Endodermal cell (in vitro differentiated cells): Measurements from ENCODE around the gene DNAJC5G. TPM values are rescaled to one million over a fixed set of nuclear protein-coding genes. Genes with fewer than 3 reads are reported as not detected.

Source experiments
- DNase-seq: peaks from one replicate; pipeline ENCODE4 v3.0.0-alpha.2; 2017
- H3K27ac ChIP-seq: 2 replicates; pipeline ENCODE4 v1.5.1; 2013; ENCODE audit warnings: mild to moderate bottlenecking, low read depth, low read length, moderate library complexity
- H3K27me3 ChIP-seq: 2 replicates; pipeline ENCODE4 v1.6.1; 2013; ENCODE audit warnings: mild to moderate bottlenecking, low read length, moderate library complexity; ENCODE audit not compliant: insufficient read depth, control insufficient read depth, poor library complexity, severe bottlenecking
- H3K36me3 ChIP-seq: 2 replicates; pipeline ENCODE4 v1.7.0; 2013; ENCODE audit warnings: mild to moderate bottlenecking, low read length, moderate library complexity; ENCODE audit not compliant: control insufficient read depth, insufficient read depth
- H3K4me1 ChIP-seq: one replicate; pipeline ENCODE4 v1.7.0; 2013; ENCODE audit warnings: low read length; ENCODE audit not compliant: control insufficient read depth, insufficient read depth
- H3K4me3 ChIP-seq: 2 replicates; pipeline ENCODE4 v1.5.1; 2013; ENCODE audit warnings: mild to moderate bottlenecking, low read length, moderate library complexity
- H3K9ac ChIP-seq: 2 replicates; pipeline ENCODE4 v1.6.1; 2013; ENCODE audit warnings: mild to moderate bottlenecking, low read length, moderate library complexity; ENCODE audit not compliant: poor library complexity, severe bottlenecking; ENCODE audit errors: extremely low read depth
- H3K9me3 ChIP-seq: 2 replicates; pipeline ENCODE4 v1.6.1; 2013; ENCODE audit warnings: mild to moderate bottlenecking, low read length, moderate library complexity; ENCODE audit not compliant: control insufficient read depth
- H3K27ac Mint-ChIP-seq: 2 replicates; pipeline ENCODE4 v1.8.0; 2020; ENCODE audit warnings: mixed read lengths
- H3K27me3 Mint-ChIP-seq: 2 replicates; pipeline ENCODE4 v1.8.0; 2021; ENCODE audit warnings: mild to moderate bottlenecking, mixed read lengths; ENCODE audit not compliant: insufficient read depth
- H3K36me3 Mint-ChIP-seq: 2 replicates; pipeline ENCODE4 v1.8.0; 2020; ENCODE audit warnings: low read depth, mixed read lengths
- H3K4me1 Mint-ChIP-seq: 2 replicates; pipeline ENCODE4 v1.8.0; 2020; ENCODE audit warnings: mixed read lengths
- H3K4me3 Mint-ChIP-seq: 2 replicates; pipeline ENCODE4 v1.8.0; 2020; ENCODE audit warnings: mild to moderate bottlenecking, moderate library complexity, mixed read lengths
- H3K9me3 Mint-ChIP-seq: 2 replicates; pipeline ENCODE4 v1.8.0; 2020; ENCODE audit warnings: mild to moderate bottlenecking, mixed read lengths
- CTCF ChIP-seq: fragments of 200-600 bp; sonication (generic); conservative IDR thresholded peaks from 2 replicates; pipeline ENCODE4 v1.5.0; 2021; ENCODE audit warnings: antibody characterized with exemption, mild to moderate bottlenecking
- WGBS, 2 experiments: methylation state at CpG; one replicate each; pipeline versions ENCODE4 v1.1.5 to v1.1.7; 2013; ENCODE audit warnings: missing lambda C conversion rate in 2 of 2, mixed read lengths in 1 of 2; ENCODE audit not compliant: insufficient coverage in 1 of 2, insufficient read length in 1 of 2; 5-methylcytosine and 5-hydroxymethylcytosine counted together
- total RNA-seq, 2 donors: library from RNA; stranded (reverse); fragmentation: NEBNext Ultra II Directional in 1 of 2; extraction: Animal tissue kit (Norgen Biotek cat#: 25700) in 1 of 2; gene quantifications; 2 replicates in 1 of 2; 3 replicates in 1 of 2; pipeline ENCODE4 v1.2.1, GENCODE V29; 2021

Gene DNAJC5G
- total RNA-seq, 2 donors from 2014 or later, result 0.49 TPM; not detected in 1

- Histone ChIP-seq H3K4me1 (peaks cover 7% of the 10 kb centered on the region), H3K27ac (no peak overlapping the region), H3K9me3 (no peaks in the 10 kb centered on the region), H3K36me3 (no peaks in the 10 kb centered on the region), H3K4me3 (no peak overlapping the region), H3K9ac (no peak overlapping the region), H3K27me3 (no peaks in the 10 kb centered on the region)
- no peak for TF ChIP-seq CTCF
- Mint-ChIP-seq H3K27me3 (no peaks in the 10 kb centered on the region), H3K9me3 (no peaks in the 10 kb centered on the region), H3K4me1 (peaks cover 18% of the 10 kb centered on the region), H3K4me3 (no peak overlapping the region), H3K36me3 (no peaks in the 10 kb centered on the region), H3K27ac (no peak overlapping the region)
- no peak for DNase-seq
- 98% methylated on average over 3 of the region's 3 CpGs; no CpG with 5 or more reads in 1 of the 2 experiments for WGBS, 2 experiments
Observed at GRCh38 chr2:27288610-27289009, 13.4 kb downstream of the DNAJC5G start.

- Histone ChIP-seq H3K4me3 (no peak overlapping the region), H3K9ac (no peak overlapping the region), H3K36me3 (no peaks in the 10 kb centered on the region), H3K9me3 (no peaks in the 10 kb centered on the region), H3K4me1 (peaks cover 7% of the 10 kb centered on the region), H3K27me3 (no peaks in the 10 kb centered on the region), H3K27ac (no peak overlapping the region)
- peaks cover 18% of the 10 kb centered on the region for H3K4me1 Mint-ChIP-seq
- no peak for TF ChIP-seq CTCF
- no peaks in the 10 kb centered on the region for H3K27me3 Mint-ChIP-seq
- H3K9me3 Mint-ChIP-seq, result no peaks in the 10 kb centered on the region
- DNase-seq, result no peak
- H3K27ac Mint-ChIP-seq, result no peak overlapping the region
- H3K4me3 Mint-ChIP-seq, result no peak overlapping the region
- no peaks in the 10 kb centered on the region for H3K36me3 Mint-ChIP-seq
- WGBS, 2 experiments, result 96 to 100% methylated on average over 4 to 5 of the region's 5 CpGs
Observed at GRCh38 chr2:27290549-27290948, 15.3 kb downstream of the DNAJC5G start.

DNA sequence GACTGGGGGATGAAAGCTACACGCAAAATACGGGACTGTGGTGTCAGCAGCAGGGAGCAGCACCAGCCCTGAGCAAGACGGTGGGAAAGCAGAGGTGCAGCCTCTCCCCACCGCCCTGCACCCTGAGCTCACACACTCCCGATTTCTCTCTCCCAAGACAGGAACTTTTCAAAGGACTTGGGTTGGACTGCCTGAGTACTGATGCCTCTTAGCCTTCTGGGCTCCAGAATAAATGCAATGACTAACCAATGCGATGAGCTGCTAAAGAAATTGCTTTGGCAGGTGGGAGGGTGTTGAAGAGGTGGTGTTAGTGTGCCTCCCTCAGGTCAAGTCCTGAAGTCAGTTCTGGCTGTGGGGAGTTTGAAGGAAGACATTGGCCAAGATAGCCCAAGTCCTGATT is 16.6 kb downstream of the DNAJC5G start:
- H3K9me3 Mint-ChIP-seq, result no peaks in the 10 kb centered on the region
- no peak overlapping the region for H3K27ac Mint-ChIP-seq
- peak; percentile 70 for TF ChIP-seq CTCF
- 22 to 51% methylated on average over 4 to 6 of the region's 6 CpGs for WGBS, 2 experiments
- no peaks in the 10 kb centered on the region for H3K27me3 ChIP-seq
- no peaks in the 10 kb centered on the region for H3K36me3 ChIP-seq
- peaks cover 7% of the 10 kb centered on the region for H3K4me1 ChIP-seq
- no peaks in the 10 kb centered on the region for H3K27me3 Mint-ChIP-seq
- H3K36me3 Mint-ChIP-seq, result no peaks in the 10 kb centered on the region
- H3K4me3 Mint-ChIP-seq, result no peak overlapping the region
- H3K27ac ChIP-seq, result no peak overlapping the region
- no peak overlapping the region for H3K4me3 ChIP-seq
- H3K4me1 Mint-ChIP-seq, result peaks cover 18% of the 10 kb centered on the region
- DNase-seq, result peak; percentile 80
- H3K9me3 ChIP-seq, result no peaks in the 10 kb centered on the region
- H3K9ac ChIP-seq, result no peak overlapping the region
